Activated CD8-positive, alpha-beta memory T cell treated with anti-CD3 and anti-CD28 coated beads, Interleukin-2, amount 50 U/mL, for 4 hours (primary cell): ENCODE data around the gene POLDIP2.

Experiments
- DNase-seq: peaks from one replicate; pipeline ENCODE4 v3.0.0-alpha.2; 2020

The POLDIP2 gene

DNA sequence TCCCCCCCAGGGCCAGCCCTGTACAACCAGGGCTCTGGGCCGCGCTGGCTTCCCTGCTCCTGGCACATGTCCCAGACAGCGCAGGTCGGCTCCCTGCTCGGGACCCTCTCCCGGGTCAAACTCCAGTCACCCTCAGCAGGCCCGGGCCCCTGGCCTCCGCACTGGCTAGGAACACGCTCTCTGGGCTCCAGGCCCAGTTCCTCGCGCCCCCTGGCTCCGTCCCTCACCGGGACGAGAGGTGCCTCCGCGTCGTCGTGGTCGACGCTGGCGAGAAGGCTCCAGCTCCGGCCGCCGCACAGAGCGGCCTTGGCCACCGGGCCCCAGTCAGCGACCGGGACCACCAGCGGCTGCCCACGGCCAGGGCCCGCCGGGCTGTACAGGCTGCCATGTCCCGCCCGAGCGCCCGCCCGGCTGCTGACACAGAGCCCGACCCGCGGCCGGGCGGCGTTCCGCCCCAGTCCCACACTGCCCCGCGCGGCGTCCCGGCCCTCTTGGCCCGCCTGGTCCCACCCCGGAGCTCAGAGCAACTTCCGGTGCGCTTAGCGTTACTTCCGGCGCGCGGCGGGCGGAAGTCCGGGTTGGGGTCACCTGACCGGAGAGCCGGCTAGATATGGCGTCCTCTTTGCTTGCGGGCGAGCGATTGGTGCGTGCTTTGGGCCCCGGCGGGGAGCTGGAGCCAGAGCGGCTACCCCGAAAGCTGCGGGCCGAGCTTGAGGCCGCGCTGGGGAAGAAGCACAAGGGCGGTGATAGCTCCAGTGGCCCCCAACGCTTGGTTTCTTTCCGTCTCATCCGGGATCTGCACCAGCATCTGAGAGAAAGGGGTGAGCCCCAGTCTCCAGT is at the start of gene POLDIP2:
POLDIP2 (minus strand) TSS at position 467 of the 840 bp plus-strand sequence; CDS start at position 388, 79 bp downstream.
- DNase-seq, result peak; percentile 95

DNA sequence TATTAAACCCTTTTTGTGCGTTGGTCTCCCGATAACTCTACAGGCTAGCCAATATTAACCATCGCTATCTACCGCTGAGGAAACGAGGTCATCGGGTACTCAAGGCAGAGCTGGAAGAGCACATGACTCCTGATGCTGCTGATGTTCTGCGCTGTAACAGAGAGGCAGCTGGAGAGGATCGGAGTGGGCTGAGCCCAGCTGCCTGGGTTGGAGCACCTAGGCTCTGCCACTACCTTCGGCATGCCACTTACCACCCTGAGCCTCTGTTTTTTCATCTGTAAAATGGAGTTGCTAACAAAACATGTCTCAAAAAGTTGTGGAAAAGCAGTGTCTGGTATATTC is 49.1 kb upstream of the POLDIP2 start:
- DNase-seq, result no peak

- DNase-seq, result peak; percentile 54
Observed at GRCh38 chr17:28405632-28406472, 48.5 kb upstream of the POLDIP2 start, which contains the start of gene SLC46A1. Gene SLC46A1, minus strand, starts transcription at chr17:28406212. Its CDS starts 98 bp downstream, at chr17:28406114.

DNA sequence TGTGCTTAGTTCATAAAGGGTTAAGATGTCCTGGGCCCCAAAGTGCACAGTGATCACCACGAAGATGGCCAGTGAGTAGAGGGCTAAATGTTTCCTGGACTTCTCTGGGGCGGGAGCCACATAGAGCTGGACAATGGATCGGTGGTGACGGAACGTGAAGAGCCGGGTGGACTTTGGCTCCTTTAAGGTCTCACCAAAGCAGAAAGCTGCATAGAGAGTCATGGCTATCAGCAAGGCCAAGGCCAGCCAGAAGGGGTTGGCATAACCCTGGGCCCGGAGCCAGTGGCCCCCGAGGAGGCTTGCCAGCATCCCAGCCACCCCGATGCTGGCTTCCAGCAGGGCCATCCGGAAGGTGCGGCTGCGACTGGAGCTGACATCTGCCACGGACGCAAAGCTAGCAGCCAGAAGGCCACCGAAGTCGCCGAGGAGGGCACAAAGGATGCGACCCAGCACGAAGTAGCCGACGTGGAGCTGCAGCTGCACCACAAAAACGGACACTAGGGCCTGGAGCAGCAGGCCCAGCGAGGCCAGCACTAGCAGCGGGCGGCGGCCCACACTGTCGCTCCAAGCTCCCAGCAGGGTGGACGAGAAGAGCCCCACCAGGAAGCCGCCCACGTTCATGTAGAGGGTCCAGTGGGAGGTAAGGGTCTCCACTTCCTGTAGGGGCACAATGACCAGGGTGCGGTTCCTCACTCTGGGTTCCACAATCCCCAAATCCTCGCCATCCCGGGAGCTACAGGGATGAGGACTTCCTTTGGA is 47.7 kb upstream of the POLDIP2 start:
- DNase-seq, result no peak

GRCh38 chr17:28404461-28404811 is 47.1 kb upstream of the POLDIP2 start:
- DNase-seq, result no peak

DNA sequence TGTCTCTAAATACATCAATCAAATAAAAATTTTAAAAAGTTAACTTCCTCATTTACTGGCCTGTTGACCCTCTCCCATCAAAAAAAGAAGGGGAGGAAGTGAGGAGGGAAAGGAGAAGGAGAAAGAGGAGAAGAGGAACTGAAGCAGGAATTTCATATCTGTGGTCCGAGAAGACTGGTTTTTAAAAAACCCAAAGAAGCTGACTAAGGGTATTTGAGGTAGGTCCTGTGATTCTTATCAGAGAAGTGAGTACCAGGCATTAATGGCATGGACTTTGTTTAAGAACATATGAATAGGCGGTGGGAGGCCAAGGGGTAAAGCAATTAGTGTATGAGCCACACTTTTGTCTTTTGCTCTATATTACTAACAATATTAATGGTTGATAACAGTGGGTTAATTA is 46.7 kb upstream of the POLDIP2 start:
- no peak for DNase-seq

DNA sequence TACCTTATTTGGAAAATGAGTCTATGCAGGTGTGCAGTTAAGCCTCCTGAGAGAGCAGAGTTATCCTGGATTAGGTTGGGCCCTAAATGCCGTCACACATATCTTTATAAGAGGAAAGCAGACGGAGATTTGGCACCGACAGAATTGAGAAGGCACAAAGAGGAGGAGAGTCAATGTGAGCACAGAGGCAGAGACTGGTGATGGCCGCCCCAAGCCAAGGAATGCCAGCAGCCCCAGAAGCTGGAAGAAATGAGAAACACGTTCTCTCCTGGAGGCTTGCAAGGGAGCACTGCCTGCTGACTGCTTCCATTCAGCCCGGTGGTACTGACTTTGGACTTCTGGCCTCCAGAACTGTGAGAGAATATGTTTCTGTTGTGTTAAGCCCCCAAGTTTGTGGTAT is 45.5 kb upstream of the POLDIP2 start:
- DNase-seq, result no peak

DNA sequence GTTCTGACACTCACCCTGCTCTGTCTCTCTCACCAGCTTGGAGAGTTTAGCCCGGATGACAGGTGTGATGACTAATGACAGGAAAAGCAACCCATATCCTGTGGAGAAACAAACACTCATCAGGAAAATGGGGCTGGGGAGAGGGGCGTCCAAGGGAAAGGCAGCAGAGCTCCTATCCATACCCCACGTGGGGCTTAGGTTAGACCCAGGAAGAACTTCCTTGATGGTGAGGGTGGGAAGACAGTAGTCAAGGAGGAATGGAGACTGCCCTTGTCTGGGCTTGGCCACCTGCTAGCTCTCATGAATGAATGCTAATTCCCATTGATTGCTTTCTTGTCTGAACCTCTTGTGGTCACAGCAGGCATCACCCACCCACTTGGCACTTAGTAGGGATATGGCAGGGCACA is 44.9 kb upstream of the POLDIP2 start:
- no peak for DNase-seq

- DNase-seq, result no peak
Observed at GRCh38 chr17:28399808-28400207, 42.5 kb upstream of the POLDIP2 start.

GRCh38 chr17:28398280-28398981 is 41.1 kb upstream of the POLDIP2 start:
- no peak for DNase-seq

DNA sequence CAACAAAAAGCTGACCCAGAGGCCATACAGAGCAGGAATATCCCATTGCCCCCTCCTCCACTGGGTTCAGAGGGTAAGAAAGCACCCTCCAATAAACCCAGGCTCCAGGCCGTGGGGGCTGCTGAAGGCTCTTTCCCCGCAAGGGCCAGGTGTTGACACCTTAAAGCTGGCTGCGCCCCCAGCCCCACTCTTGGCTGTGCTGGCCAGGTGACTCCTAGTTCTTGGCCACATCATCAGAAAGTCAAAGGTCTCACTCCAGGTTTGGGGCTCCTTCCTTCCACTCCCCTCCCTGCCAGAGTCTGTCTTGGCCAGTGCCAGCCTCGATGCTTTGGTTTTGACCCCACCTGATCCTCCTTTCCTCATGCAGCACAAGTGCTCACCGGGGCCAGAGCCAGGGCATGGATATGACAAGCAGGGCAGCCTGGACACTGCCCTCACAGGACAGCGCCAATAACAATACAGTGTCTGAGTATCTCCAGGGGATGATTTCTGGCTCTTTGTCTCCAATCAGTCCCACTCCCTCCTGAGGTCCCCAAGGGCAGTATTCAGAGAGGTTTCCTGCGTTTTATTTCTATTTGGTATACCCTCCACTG is 40.5 kb upstream of the POLDIP2 start:
- DNase-seq, result no peak

- no peak for DNase-seq
Observed at GRCh38 chr17:28397275-28397674, 39.9 kb upstream of the POLDIP2 start.

- no peak for DNase-seq
Observed at GRCh38 chr17:28396635-28397239, 39.4 kb upstream of the POLDIP2 start.

DNA sequence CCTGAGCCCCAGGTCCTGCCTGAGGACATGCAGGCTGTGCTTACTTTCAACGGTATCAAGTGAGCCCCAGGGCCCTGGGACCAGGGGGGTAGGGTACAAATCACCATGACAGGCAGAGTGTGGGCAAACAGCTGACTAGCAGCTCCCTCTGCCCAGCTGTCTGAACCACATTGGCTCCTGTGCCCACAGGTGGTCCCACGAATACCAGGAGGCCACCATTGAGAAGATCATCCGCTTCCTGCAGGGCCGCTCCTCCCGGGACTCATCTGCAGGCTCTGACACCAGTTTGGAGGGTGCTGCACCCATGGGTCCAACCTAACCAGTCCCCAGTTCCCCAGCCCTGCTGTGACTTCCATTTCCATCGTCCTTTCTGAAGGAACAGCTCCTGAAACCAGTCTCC is 38.6 kb upstream of the POLDIP2 start:
- DNase-seq, result no peak

DNA sequence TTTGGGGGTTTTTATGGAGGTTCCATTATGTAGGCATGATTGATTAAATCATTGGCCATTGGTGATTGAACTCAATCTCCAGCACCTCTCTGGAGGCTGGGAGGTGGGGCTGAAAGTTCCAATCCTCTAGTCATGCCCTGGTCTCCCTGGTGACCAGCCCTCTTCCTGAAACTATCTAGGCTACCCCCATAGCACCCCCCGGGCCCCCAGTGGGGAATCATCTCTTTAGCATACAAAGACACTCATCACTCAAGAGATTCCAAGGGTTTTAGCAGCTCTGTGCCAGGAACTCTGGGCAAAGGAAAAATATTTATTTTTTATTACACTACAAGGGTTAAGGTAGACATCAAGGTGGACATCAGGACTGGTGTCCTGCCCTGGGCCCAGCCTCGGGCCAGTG is 38.1 kb upstream of the POLDIP2 start:
- no peak for DNase-seq

DNA sequence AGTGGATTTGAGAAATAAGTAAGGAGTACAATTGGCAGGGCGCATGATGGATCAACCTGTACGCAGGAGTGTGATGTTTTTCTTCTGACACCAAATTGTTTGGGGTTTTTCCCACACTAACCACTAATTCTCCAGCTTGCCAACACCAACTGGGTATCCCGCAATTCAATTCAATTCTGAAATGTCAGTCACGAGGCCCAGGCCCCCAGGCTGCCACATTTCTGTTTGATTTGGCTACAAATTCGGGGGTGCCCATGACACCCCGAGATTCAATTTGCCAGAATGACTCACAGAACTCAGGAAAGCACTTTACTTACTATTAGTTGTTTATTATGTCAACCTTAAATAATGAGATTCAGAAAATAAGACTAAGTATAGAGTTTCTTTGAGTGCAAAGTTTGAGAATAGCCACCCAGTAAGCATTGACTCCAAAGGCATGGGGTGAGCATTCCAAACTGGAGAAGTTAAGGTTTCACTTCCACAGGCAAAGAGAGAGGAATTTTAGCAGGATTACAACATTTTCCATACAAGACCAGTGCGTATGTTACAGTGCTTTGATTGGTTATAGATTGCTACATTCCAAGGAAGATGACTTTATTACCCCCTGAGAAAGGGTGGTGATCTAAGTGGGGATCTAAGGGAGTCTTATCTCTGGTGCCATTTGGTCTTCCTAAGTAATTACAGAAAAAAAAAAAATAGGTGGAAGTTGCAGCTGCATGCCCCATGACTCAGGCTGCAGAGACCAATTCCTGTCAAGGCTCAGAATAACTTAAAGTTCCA is 37.2 kb upstream of the POLDIP2 start:
- DNase-seq, result no peak

DNA sequence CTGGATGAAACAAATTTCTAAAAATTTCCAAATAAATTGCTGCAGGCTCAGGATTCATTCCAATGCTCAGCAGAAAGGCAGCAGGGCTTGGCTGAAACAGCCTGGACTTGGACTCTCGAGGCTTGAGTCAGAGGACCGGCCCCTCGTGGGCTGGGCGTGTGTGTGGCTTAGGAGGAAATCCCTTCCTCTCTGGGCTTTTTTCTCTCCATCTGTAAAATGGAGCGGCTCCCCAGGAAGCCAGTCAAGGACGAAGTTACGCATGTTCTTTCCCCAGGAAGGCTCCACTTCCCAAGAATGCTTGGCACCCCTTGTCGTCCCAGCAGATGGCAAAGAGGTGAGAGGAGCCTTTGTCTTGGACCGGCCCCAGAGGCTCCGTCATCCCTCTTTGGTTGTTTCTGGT is 35.2 kb upstream of the POLDIP2 start:
- DNase-seq, result no peak

GRCh38 chr17:28391401-28391800 is 34.1 kb upstream of the POLDIP2 start:
- DNase-seq, result no peak

- no peak for DNase-seq
Observed at GRCh38 chr17:28390984-28391383, 33.7 kb upstream of the POLDIP2 start.

- DNase-seq, result no peak
Observed at GRCh38 chr17:28390563-28390962, 33.2 kb upstream of the POLDIP2 start.

DNA sequence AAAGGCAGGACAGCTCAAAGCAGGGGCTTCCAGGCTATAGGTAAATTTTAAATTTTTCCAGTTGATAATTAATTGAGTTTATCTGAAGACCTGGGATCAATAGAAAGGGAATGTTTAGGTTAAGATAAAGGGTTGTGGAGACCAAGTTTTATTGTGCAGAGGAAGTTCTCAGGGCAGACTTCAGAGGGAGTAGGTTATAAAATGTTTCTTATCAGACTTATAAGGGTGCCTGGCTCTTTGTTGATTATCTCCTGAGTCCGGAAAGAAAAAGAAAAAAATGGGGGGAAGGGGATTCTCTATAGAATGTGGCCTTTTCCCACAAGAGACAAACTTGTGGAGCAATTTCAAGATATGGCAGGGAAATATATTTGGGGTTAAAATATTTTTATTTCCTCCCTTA is 32.8 kb upstream of the POLDIP2 start:
- no peak for DNase-seq
